ENCODE results near the gene PADI4.

The PADI4 gene

GRCh38 chr1:17306407-17306806 is 1.6 kb upstream of the PADI4 start:
- no peak overlapping the region for H3K27ac ChIP-seq (ENCODE audit: low read length)
- H3K4me3 ChIP-seq (ENCODE audit: low read length): no peak overlapping the region
- no peaks in the 10 kb centered on the region for H3K27me3 ChIP-seq (ENCODE audit: insufficient read depth, low read length)
- no peaks in the 10 kb centered on the region for H3K36me3 ChIP-seq (ENCODE audit: insufficient read depth, low read depth, low read length)
- no peak overlapping the region for H3K9ac ChIP-seq (ENCODE audit: low read depth, low read length)
- peaks cover 14% of the 10 kb centered on the region for H3K9me3 ChIP-seq (ENCODE audit: insufficient read depth, low read depth, low read length)
- H3K4me1 ChIP-seq (ENCODE audit: insufficient read depth, low read length): peaks cover 5% of the 10 kb centered on the region

DNA sequence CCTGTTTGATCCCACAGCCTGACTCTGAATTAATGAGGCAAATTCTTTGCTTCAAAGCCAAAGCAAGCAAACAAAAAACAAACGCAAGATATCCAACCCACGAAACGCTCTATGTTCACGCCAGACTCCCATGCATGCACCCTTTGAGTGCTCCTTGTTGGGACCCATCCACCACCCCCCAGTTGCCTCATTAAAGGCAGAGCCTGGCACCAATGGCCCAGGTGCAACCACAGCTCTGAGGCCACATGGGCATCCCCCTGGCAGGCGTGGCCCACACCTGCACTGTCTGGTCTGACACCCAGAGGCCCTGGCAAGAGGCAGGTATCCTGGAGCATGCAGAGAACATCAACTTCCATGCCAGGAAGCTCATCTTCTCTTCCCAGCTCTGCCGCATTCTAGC is 1.1 kb upstream of the PADI4 start:
- Histone ChIP-seq H3K9ac (ENCODE audit: low read depth, low read length) (no peak overlapping the region), H3K27ac (ENCODE audit: low read length) (no peak overlapping the region), H3K27me3 (ENCODE audit: insufficient read depth, low read length) (no peaks in the 10 kb centered on the region), H3K36me3 (ENCODE audit: insufficient read depth, low read depth, low read length) (no peaks in the 10 kb centered on the region), H3K4me3 (ENCODE audit: low read length) (no peak overlapping the region), H3K4me1 (ENCODE audit: insufficient read depth, low read length) (peaks cover 5% of the 10 kb centered on the region), H3K9me3 (ENCODE audit: insufficient read depth, low read depth, low read length) (peaks cover 10% of the 10 kb centered on the region)

DNA sequence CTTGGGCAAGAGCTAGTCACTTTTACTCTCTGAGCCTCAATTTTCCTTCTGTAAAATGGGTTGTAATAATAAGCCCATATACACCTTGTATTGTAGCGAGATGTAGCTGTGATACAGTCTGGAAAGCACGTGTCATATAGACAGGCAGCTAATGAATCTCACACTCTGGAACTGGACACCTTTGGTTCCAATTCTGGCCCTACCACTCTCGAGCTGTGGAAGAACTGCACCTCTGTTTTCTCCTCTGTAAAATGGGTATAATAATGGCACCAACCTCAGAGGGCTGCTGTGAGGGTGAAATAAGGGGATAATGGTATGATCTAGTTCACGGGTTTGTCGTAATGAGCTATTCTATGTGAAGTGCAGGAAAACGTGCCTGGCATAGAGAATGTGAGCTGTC is 668 bp upstream of the PADI4 start:
- Histone ChIP-seq H3K4me3 (ENCODE audit: low read length) (no peak overlapping the region), H3K9ac (ENCODE audit: low read depth, low read length) (no peak overlapping the region), H3K27me3 (ENCODE audit: insufficient read depth, low read length) (no peaks in the 10 kb centered on the region), H3K4me1 (ENCODE audit: insufficient read depth, low read length) (peaks cover 5% of the 10 kb centered on the region), H3K36me3 (ENCODE audit: insufficient read depth, low read depth, low read length) (no peaks in the 10 kb centered on the region), H3K9me3 (ENCODE audit: insufficient read depth, low read depth, low read length) (peaks cover 6% of the 10 kb centered on the region), H3K27ac (ENCODE audit: low read length) (no peak overlapping the region)

- H3K4me1 ChIP-seq (ENCODE audit: insufficient read depth, low read length): peaks cover 5% of the 10 kb centered on the region
- no peak overlapping the region for H3K27ac ChIP-seq (ENCODE audit: low read length)
- H3K9ac ChIP-seq (ENCODE audit: low read depth, low read length): no peak overlapping the region
- no peaks in the 10 kb centered on the region for H3K9me3 ChIP-seq (ENCODE audit: insufficient read depth, low read depth, low read length)
- H3K4me3 ChIP-seq (ENCODE audit: low read length): no peak overlapping the region
- H3K27me3 ChIP-seq (ENCODE audit: insufficient read depth, low read length): no peaks in the 10 kb centered on the region
- H3K36me3 ChIP-seq (ENCODE audit: insufficient read depth, low read depth, low read length): no peaks in the 10 kb centered on the region
These were observed 596 bp downstream of the PADI4 start for GRCh38 chr1:17308593-17308992.

DNA sequence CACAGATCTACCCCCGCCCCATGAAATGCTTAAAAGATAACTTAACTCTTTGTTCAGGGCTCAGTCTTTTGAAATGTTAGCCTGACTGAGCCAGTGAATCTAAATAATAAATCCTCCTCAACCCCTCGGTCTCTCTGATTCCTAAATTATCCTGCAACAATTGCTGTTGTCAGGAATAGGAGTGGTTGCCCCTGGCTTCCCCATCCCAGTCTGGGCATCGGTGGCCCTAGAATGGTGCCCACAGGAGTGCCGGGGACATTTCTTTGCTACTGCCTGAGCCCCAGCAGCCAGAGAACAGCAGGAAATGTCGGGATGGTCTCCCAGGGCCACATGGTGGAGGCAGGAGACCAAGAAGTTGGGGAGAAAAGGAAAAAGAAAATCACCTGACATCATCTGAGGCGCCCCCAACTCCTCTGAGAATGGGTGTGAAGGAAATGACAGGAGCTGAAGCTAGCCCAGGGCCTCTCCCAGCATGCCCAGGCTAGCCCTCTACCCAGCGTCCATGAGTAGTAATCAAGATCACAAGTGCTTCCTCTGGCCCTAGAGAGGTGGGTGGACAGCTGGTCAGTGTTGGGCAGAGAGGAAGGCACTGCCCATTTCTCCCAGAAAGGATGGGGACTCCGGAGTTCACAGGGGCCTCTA is 1.6 kb downstream of the PADI4 start:
- Histone ChIP-seq H3K4me1 (ENCODE audit: insufficient read depth, low read length) (peaks cover 8% of the 10 kb centered on the region), H3K27me3 (ENCODE audit: insufficient read depth, low read length) (no peaks in the 10 kb centered on the region), H3K36me3 (ENCODE audit: insufficient read depth, low read depth, low read length) (no peaks in the 10 kb centered on the region), H3K27ac (ENCODE audit: low read length) (no peak overlapping the region), H3K9me3 (ENCODE audit: insufficient read depth, low read depth, low read length) (no peaks in the 10 kb centered on the region), H3K9ac (ENCODE audit: low read depth, low read length) (no peak overlapping the region), H3K4me3 (ENCODE audit: low read length) (no peak overlapping the region)

DNA sequence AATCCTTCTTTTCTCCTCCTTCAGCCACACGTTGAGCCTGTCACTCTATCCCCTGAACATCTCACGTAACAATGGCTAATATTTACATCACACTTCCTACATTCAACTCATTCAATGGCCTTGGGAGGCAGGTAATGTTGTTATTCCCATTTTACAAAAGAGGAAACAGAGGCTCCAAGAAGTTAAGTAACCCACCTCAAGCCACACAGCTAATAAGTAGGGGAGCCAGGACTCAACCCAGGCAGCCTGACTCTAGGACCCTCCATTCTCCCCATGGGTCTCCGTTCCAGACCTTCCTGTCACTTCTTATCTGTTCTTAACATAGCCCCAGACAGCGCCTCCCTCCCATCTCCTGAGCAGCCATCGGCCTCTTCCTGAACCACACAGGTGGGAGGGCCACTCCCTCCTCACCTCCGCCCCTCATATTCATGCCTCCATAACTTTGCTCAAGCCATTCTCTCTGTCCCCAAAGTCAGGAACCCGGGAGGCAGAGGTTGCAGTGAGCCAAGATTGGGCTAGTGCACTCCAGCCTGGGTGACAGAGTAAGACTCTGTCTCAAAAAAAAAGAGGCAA is 2.2 kb downstream of the PADI4 start:
- H3K36me3 ChIP-seq (ENCODE audit: insufficient read depth, low read depth, low read length): no peaks in the 10 kb centered on the region
- no peak overlapping the region for H3K27ac ChIP-seq (ENCODE audit: low read length)
- H3K4me1 ChIP-seq (ENCODE audit: insufficient read depth, low read length): peaks cover 14% of the 10 kb centered on the region
- no peaks in the 10 kb centered on the region for H3K27me3 ChIP-seq (ENCODE audit: insufficient read depth, low read length)
- H3K9me3 ChIP-seq (ENCODE audit: insufficient read depth, low read depth, low read length): no peaks in the 10 kb centered on the region
- no peak overlapping the region for H3K9ac ChIP-seq (ENCODE audit: low read depth, low read length)
- no peak overlapping the region for H3K4me3 ChIP-seq (ENCODE audit: low read length)

- H3K9me3 ChIP-seq (ENCODE audit: insufficient read depth, low read depth, low read length): no peaks in the 10 kb centered on the region
- H3K4me1 ChIP-seq (ENCODE audit: insufficient read depth, low read length): peaks cover 28% of the 10 kb centered on the region
- H3K4me3 ChIP-seq (ENCODE audit: low read length): no peak overlapping the region
- no peaks in the 10 kb centered on the region for H3K36me3 ChIP-seq (ENCODE audit: insufficient read depth, low read depth, low read length)
- H3K27me3 ChIP-seq (ENCODE audit: insufficient read depth, low read length): no peaks in the 10 kb centered on the region
- no peak overlapping the region for H3K9ac ChIP-seq (ENCODE audit: low read depth, low read length)
- H3K27ac ChIP-seq (ENCODE audit: low read length): no peak overlapping the region
These were observed 5.7 kb downstream of the PADI4 start for GRCh38 chr1:17313530-17314309.

GRCh38 chr1:17314491-17314971 is 6.5 kb downstream of the PADI4 start:
- Histone ChIP-seq H3K27me3 (ENCODE audit: insufficient read depth, low read length) (no peaks in the 10 kb centered on the region), H3K27ac (ENCODE audit: low read length) (no peak overlapping the region), H3K9me3 (ENCODE audit: insufficient read depth, low read depth, low read length) (no peaks in the 10 kb centered on the region), H3K36me3 (ENCODE audit: insufficient read depth, low read depth, low read length) (no peaks in the 10 kb centered on the region), H3K4me1 (ENCODE audit: insufficient read depth, low read length) (peaks cover 25% of the 10 kb centered on the region), H3K4me3 (ENCODE audit: low read length) (no peak overlapping the region), H3K9ac (ENCODE audit: low read depth, low read length) (no peak overlapping the region)

GRCh38 chr1:17315542-17316130 is 7.6 kb downstream of the PADI4 start:
- no peak overlapping the region for H3K9ac ChIP-seq (ENCODE audit: low read depth, low read length)
- no peaks in the 10 kb centered on the region for H3K27me3 ChIP-seq (ENCODE audit: insufficient read depth, low read length)
- no peaks in the 10 kb centered on the region for H3K36me3 ChIP-seq (ENCODE audit: insufficient read depth, low read depth, low read length)
- H3K4me3 ChIP-seq (ENCODE audit: low read length): no peak overlapping the region
- no peak overlapping the region for H3K27ac ChIP-seq (ENCODE audit: low read length)
- H3K9me3 ChIP-seq (ENCODE audit: insufficient read depth, low read depth, low read length): no peaks in the 10 kb centered on the region
- peaks cover 22% of the 10 kb centered on the region for H3K4me1 ChIP-seq (ENCODE audit: insufficient read depth, low read length)

- H3K36me3 ChIP-seq (ENCODE audit: insufficient read depth, low read depth, low read length): no peaks in the 10 kb centered on the region
- no peaks in the 10 kb centered on the region for H3K9me3 ChIP-seq (ENCODE audit: insufficient read depth, low read depth, low read length)
- no peak overlapping the region for H3K4me3 ChIP-seq (ENCODE audit: low read length)
- H3K9ac ChIP-seq (ENCODE audit: low read depth, low read length): no peak overlapping the region
- H3K27ac ChIP-seq (ENCODE audit: low read length): no peak overlapping the region
- H3K4me1 ChIP-seq (ENCODE audit: insufficient read depth, low read length): peaks cover 22% of the 10 kb centered on the region
- H3K27me3 ChIP-seq (ENCODE audit: insufficient read depth, low read length): no peaks in the 10 kb centered on the region
These were observed 8.7 kb downstream of the PADI4 start for GRCh38 chr1:17316704-17317103.

GRCh38 chr1:17318262-17318661 is 10.3 kb downstream of the PADI4 start:
- H3K9me3 ChIP-seq (ENCODE audit: insufficient read depth, low read depth, low read length): no peaks in the 10 kb centered on the region
- no peaks in the 10 kb centered on the region for H3K36me3 ChIP-seq (ENCODE audit: insufficient read depth, low read depth, low read length)
- H3K9ac ChIP-seq (ENCODE audit: low read depth, low read length): no peak overlapping the region
- H3K27me3 ChIP-seq (ENCODE audit: insufficient read depth, low read length): no peaks in the 10 kb centered on the region
- H3K4me1 ChIP-seq (ENCODE audit: insufficient read depth, low read length): peaks cover 22% of the 10 kb centered on the region
- no peak overlapping the region for H3K27ac ChIP-seq (ENCODE audit: low read length)
- no peak overlapping the region for H3K4me3 ChIP-seq (ENCODE audit: low read length)

All from iPS-20b (cell line).